CD4-positive, alpha-beta T cell treated with Interferon alpha-2 for 1 hour (primary cell): ENCODE measurements around the gene COPA.
A peak's percentile ranks its signal among the peaks of the same experiment; 100 is the strongest.

Source experiments
- DNase-seq, 2 donors: peaks; one replicate each; pipeline ENCODE4 v3.0.0-alpha.2; 2020 to 2022

The COPA gene

DNA sequence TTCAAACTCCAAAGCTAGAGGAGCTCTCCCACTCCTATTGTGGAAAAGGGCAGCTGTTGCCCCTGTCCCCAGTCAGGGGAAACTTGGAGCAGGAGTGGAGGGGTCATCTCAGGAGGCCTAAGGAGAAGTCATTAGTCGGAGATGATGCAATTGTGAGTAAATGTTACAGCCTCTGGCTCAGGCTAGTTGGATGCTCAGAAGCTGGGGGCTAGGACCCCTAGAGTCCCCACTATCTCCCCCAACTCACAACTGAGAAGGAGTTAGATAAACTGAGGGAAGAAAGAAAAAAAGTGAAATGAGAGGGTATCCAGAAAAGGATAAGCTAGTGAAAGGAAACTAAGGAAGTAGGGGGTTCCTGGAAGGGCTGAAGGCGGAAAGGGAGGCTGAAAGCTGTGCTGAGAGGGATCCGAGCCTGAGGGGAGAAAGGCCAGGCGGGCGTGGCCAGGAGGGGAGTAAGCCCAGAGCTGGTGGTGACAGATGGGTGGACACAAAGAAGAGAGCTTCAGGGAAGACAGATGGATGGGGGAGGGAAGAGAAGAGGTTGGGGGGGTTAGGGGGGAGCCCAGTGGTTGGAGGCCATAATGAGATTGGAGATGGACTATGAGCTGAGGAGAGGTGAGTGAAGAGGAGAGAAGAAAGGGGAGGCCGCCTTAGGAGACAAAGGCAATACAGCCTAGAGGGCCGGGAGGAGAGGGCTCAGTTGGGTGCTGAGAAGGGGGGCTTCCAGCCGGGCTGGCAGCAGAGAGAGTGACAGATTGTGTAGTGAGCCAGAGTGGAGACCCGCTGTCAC is 19.3 kb upstream of the COPA start:
- no peak for DNase-seq

DNA sequence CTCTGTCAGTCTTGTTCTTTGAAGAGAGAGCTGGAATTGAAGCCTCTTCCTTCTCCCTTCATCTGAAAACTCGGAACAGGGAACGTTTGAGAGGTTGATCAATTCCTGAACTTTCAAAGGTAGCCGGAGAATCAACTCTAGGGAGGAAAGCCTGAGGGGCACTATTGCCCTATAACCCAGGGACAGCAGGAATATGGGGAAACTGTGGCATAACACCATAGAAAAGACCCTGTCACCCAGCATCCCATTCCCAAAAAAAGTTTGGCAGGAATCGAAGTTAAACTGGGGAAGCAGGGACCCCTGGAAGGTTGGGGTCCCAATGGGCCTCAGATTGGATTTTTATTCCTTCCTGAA is 18.7 kb upstream of the COPA start:
- DNase-seq: no peak

- no peak for DNase-seq
Observed at GRCh38 chr1:160361199-160361598, 18.1 kb upstream of the COPA start.

DNA sequence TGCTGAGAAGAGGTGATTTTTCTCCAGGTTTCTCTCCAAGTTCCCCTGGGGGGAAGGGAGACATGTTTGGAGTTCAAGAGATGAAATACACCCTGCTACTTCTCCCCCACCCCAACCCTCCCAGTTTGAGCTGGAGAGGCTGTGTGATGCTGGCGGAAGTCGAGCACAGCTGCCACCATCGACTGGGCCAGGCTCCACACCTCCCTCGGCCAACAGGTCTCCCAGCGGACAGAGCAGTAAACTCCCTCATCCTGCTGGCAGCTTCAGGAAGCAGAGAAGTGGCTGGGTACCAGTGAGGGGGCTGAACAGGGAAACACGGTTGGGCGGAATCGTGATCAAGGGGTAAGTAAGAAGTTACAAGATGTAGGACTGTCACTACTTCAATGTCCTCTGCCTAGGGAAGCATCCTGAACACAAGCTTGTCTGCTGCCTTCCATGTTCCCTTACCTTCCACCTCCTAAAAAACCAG is 17.2 kb upstream of the COPA start:
- DNase-seq: no peak

DNA sequence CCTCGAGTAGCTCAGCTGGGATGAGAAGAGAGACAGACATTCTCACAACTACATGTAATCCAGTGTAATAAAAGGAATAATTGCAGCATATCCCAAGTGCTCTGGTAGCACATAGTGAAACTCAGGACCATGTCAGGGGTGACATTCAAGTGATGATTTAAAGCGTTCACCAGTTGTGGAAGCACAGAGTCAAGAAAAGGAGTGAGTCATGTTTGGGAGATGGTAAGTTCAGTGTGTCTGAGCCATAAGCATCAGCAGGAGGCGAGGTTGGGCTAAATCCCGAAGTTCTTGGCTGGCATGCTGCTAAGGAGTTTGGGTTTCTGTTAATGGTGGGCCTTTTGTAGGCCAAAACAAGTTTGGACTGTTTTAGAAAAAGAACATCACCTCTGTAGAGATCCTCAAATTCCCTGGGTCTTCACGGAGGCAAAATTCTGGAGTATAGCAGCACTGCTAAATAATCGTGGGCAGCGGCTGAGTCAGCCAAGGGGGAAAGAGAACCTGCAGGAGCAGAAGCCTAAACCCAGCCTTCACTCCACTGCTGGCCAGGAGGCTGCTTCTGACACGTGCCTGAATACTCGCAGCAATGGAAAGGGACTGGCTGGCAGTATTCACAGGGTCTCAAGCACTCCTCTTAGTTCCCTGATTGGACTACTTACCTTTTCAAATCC is 16.6 kb upstream of the COPA start:
- no peak for DNase-seq

DNA sequence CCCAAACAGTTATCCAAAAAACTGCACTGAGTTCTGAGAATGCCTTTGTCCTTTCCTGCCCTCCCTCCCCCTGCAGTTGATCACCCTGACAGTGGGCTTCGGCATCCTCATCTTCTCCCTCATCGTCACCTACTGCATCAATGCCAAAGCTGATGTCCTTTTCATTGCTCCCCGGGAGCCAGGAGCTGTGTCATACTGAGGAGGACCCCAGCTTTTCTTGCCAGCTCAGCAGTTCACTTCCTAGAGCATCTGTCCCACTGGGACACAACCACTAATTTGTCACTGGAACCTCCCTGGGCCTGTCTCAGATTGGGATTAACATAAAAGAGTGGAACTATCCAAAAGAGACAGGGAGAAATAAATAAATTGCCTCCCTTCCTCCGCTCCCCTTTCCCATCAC is 15.0 kb upstream of the COPA start:
- no peak for DNase-seq

- no peak for DNase-seq
Observed at GRCh38 chr1:160357286-160358002, 14.4 kb upstream of the COPA start.

GRCh38 chr1:160354388-160354985 is 11.4 kb upstream of the COPA start:
- peak in 1 of 2 donors; percentile 25 for DNase-seq

- DNase-seq: no peak
Observed at GRCh38 chr1:160353223-160353622, 10.2 kb upstream of the COPA start.

- DNase-seq: no peak
Observed at GRCh38 chr1:160352555-160352954, 9.5 kb upstream of the COPA start.

DNA sequence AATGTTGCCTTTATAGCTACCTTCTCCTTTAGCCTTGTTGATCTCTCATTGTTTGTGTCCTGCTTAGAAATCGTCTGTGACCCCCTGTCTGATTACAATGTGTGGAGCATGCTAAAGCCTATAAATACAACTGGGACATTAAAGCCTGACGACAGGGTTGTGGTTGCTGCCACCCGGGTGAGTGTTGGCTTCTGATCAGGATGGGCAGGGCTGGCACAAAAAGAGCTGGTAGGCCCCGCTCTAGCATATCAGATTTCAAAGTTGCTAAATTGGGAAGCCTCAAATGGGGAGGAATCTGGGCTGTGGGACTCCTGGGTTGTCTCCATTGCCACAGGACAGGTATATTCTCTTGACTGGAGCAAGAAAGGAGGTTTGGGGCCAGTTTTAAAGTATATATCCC is 8.6 kb upstream of the COPA start:
- no peak for DNase-seq

GRCh38 chr1:160346958-160347357 is 3.9 kb upstream of the COPA start:
- peak; percentile 14 to 72 for DNase-seq

DNA sequence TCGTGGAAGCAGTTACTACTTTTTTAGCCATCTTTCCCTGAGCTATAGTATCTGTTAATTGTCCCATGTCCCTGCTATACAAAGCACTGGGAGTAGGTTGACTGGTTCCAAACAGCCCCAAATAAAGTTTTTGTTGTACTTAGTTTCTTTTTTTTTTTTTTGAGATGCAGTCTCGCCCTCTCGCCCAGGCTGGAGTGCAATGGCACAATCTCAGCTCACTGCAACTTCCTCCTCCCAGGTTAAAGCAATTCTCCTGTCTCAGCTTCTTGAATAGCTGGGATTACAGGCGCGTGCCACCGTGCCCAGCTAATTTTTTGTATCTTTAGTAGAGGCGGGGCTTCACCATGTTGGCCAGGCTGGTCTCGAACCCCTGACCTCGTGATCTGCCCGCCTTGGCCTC is 3.4 kb upstream of the COPA start:
- peak in 1 of 2 donors; percentile 32 for DNase-seq

DNA sequence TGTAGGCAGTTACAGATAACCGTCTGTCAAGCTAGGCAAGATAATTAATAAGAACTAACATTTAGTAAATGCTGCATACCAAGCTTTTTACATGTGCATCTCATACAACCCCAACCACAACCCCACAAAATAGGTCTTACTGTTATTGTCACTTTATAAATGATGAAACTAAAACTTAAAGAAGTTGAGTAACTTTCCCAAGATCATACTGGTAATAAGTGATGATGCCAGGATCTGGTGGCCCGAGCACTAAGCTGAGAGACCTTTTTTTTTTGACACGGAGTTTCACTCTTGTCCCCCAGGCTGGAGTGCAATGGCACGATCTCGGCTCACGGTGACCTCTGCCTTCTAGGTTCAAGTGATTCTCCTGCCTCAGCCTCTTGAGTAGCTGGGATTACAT is 1.9 kb upstream of the COPA start:
- no peak for DNase-seq

DNA sequence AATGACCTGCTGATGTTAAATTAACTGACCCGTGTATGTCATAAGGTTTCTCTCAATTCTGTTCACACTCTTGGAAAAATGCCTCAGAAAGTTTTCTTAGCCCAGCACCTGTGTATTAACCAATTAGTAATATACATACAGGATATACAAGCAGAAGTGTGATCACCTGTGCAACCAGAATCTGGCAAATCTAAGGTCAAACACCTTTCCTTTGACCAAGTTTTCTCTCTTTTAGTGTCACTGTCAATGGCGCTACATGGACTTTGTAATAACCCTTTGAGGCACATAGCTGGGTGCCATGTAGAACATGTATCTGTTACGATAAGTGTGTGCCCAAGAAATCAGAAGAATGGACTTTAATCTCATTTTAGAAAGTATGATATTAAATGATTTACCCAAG is 1.2 kb upstream of the COPA start:
- DNase-seq: no peak

DNA sequence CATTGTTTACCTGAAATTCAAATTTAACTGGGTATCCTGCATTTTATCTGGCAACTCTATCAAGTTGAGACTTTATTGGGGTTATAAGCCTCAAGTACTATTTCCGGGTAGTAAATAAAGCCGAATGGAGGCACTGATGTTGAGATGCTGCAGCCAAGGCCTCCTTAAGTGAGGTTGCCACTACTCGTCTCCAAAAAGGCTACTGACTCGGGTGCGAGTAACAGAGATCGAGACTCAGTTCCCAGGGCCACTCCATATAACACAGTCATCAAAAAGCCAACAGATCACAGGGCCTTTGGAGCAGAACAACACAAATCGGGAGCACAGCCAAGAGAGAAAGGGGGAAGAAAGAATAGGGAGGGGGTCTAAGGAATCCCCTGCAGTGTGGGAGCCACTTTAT is 524 bp downstream of the COPA start:
- peak in 1 of 2 donors; percentile 27 for DNase-seq

- no peak for DNase-seq
Observed at GRCh38 chr1:160340866-160341265, 2.2 kb downstream of the COPA start.

DNA sequence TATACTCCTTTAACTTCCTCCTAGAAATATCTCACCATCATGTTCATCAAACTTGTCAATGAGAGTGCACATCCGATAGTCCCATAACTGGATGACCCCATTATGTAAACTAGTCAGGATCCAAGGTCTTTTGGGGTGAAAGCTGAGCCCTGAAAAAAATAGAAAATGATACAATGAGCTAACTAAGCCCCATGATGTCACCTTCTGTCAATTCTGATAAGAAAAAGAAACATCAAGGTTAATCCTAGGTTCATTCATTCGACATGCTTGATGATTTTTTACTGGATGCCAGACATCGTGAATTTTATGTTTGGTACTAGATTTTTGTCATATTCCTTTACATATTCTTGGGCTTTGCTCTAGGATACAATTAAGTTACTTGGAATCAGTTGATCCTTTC is 2.9 kb downstream of the COPA start:
- DNase-seq: no peak

- no peak for DNase-seq
Observed at GRCh38 chr1:160338580-160338979, 4.5 kb downstream of the COPA start.

- DNase-seq: no peak
Observed at GRCh38 chr1:160332516-160332915, 10.5 kb downstream of the COPA start.

DNA sequence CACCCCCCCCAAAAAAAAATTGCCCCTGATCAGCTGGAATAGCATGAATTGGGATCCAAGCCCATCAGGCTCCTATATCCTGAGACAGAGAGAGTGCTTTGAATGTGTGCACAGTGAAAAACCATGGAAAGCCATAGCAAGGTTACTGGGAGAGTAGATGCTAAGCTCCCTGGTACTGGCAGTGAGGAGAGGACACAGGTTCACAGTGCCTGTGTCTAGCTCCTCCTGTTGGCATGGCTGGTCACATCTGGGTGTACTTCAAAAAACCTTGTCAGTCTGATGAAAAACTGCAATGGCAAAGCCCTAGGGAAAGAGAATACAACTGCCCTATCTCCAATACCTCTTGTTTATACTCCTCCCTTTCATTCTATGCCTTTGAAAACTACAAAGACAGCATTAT is 12.9 kb downstream of the COPA start:
- no peak for DNase-seq

GRCh38 chr1:160328184-160328583 is 14.9 kb downstream of the COPA start:
- no peak for DNase-seq

GRCh38 chr1:160326418-160326817 is 16.6 kb downstream of the COPA start:
- no peak for DNase-seq

- DNase-seq: no peak
Observed at GRCh38 chr1:160325252-160325651, 17.8 kb downstream of the COPA start.
